ENCODE measurements around the gene MAP3K21.

Gene MAP3K21

GRCh38 chr1:233360525-233361102 lies 33.1 kb downstream of the MAP3K21 start:
- no peak for DNase-seq

GRCh38 chr1:233361876-233362275 lies 34.4 kb downstream of the MAP3K21 start:
- DNase-seq: no peak

- no peak for DNase-seq
These were observed 35.2 kb downstream of the MAP3K21 start for GRCh38 chr1:233362743-233363142.

GRCh38 chr1:233364026-233364425 lies 36.5 kb downstream of the MAP3K21 start:
- no peak for DNase-seq

GRCh38 chr1:233364695-233365539 lies 37.4 kb downstream of the MAP3K21 start:
- no peak for DNase-seq

- no peak for DNase-seq
These were observed 39.1 kb downstream of the MAP3K21 start for GRCh38 chr1:233366575-233366974.

- no peak for DNase-seq
These were observed 39.7 kb downstream of the MAP3K21 start for GRCh38 chr1:233367057-233367803.

GRCh38 chr1:233368106-233368788 lies 40.7 kb downstream of the MAP3K21 start:
- no peak for DNase-seq

- no peak for DNase-seq
These were observed 41.2 kb downstream of the MAP3K21 start for GRCh38 chr1:233368789-233369130.

- no peak for DNase-seq
These were observed 44.9 kb downstream of the MAP3K21 start for GRCh38 chr1:233372218-233373120.

GRCh38 chr1:233373226-233373625 lies 45.7 kb downstream of the MAP3K21 start:
- DNase-seq: no peak

- no peak for DNase-seq
These were observed 48.1 kb downstream of the MAP3K21 start for GRCh38 chr1:233375653-233376052.

GRCh38 chr1:233376382-233377110 lies 49.0 kb downstream of the MAP3K21 start:
- no peak for DNase-seq

GRCh38 chr1:233379869-233380438 lies 52.4 kb downstream of the MAP3K21 start:
- DNase-seq: no peak

- no peak for DNase-seq
These were observed 54.3 kb downstream of the MAP3K21 start for GRCh38 chr1:233381806-233382205.

- no peak for DNase-seq
These were observed 56.5 kb downstream of the MAP3K21 start for GRCh38 chr1:233383984-233384383.

GRCh38 chr1:233386336-233386735 lies 58.8 kb downstream of the MAP3K21 start:
- no peak for DNase-seq

- DNase-seq: no peak
These were observed 60.1 kb downstream of the MAP3K21 start for GRCh38 chr1:233387585-233387984.

GRCh38 chr1:233389169-233389568 lies 61.6 kb downstream of the MAP3K21 start:
- DNase-seq: no peak

- DNase-seq: no peak
These were observed 62.4 kb downstream of the MAP3K21 start for GRCh38 chr1:233389893-233390292.
